HepG2 (cell line): ENCODE results near the gene SLC17A5. TPM values are rescaled to one million over a fixed set of nuclear protein-coding genes. Genes with fewer than 3 reads are reported as not detected.

Experiments
- ATAC-seq: fragments of 200-7000 bp; cut with Tn5 transposase; 3 replicates; pipeline ENCODE4 v1.9.1; 2020; ENCODE audit warnings: mild to moderate bottlenecking, moderate library complexity
- BruUV-seq: library from RNA; stranded (reverse); fragments of 400-500 nt; replicated peaks from 2 replicates; lab custom pipeline; 2021; lab: Mats Ljungman, UMichigan
- CTCF ChIA-PET: fragments of 300-600 bp; formaldehyde crosslinking; extraction: SDS; loops from one replicate; lab custom pipeline; 2021; ENCODE audit warnings: low total read pairs, inconsistent platforms, low intra/inter-chr PET ratio; lab: Yijun Ruan, JAX
- POLR2A ChIA-PET: fragments of 350-600 bp; sonication (Branson Sonifier 250); formaldehyde crosslinking; loops from one replicate; lab custom pipeline; 2020; ENCODE audit warnings: antibody characterized with exemption, inconsistent platforms; lab: Yijun Ruan, JAX
- DNase-seq: peaks from one replicate; pipeline ENCODE4 v3.0.0-alpha.2; 2015; ENCODE audit warnings: low spot score
- FAIRE-seq: peaks from 3 replicates; lab custom pipeline; 2011; peaks lifted over from hg19 to GRCh38; lab: Jason Lieb, UNC
- H2AFZ ChIP-seq: one replicate; pipeline ENCODE4 v1.6.1; 2011; ENCODE audit warnings: low read length, inconsistent platforms
- H3K27ac ChIP-seq: fragments of 300-600 bp; 3 replicates; pipeline ENCODE4 v1.8.0; 2011; ENCODE audit warnings: mixed run types, mild to moderate bottlenecking, mixed read lengths, low read length, inconsistent platforms; ENCODE audit not compliant: insufficient read depth; ENCODE audit errors: extremely low read length
- H3K27me3 ChIP-seq, 2 experiments: fragments of 200-600 bp in 1 of 2; 2 replicates in 1 of 2; 3 replicates in 1 of 2; pipeline versions ENCODE4 v1.6.0 to v1.8.0; 2011; ENCODE audit warnings: low read length in 2 of 2, mild to moderate bottlenecking in 2 of 2, moderate library complexity in 2 of 2, inconsistent platforms in 1 of 2; ENCODE audit not compliant: insufficient read depth in 2 of 2, control insufficient read depth in 1 of 2
- H3K36me3 ChIP-seq, 2 experiments: fragments of 200-600 bp in 1 of 2; replicated peaks in 1 of 2; 2 replicates in 1 of 2; 3 replicates in 1 of 2; pipeline versions ENCODE4 v1.5.1 to v1.8.0; 2011; ENCODE audit warnings: low read length in 2 of 2, inconsistent platforms in 1 of 2; ENCODE audit not compliant: insufficient read depth in 2 of 2, control insufficient read depth in 1 of 2
- H3K4me1 ChIP-seq: 2 replicates; pipeline ENCODE4 v1.5.1; 2012; ENCODE audit warnings: low read length, inconsistent platforms; ENCODE audit not compliant: insufficient read depth
- H3K4me2 ChIP-seq: 2 replicates; pipeline ENCODE4 v1.6.0; 2011; ENCODE audit warnings: low read depth, low read length, inconsistent platforms
- H3K4me3 ChIP-seq, 3 experiments: fragments of 200-600 bp in 1 of 3; sonication (generic), shearing (Covaris generic) in 1 of 3; replicated peaks in 1 of 3; 2 replicates each; pipeline ENCODE4 v1.5.1; 2011 to 2016; ENCODE audit warnings: low read length in 3 of 3, inconsistent platforms in 2 of 3, low read depth in 2 of 3, mild to moderate bottlenecking in 2 of 3, control low read depth in 1 of 3, mixed read lengths in 1 of 3; ENCODE audit not compliant: insufficient read depth in 1 of 3
- H3K79me2 ChIP-seq: one replicate; pipeline ENCODE4 v1.6.1; 2011; ENCODE audit warnings: low read length, inconsistent platforms; ENCODE audit not compliant: insufficient read depth
- H3K9ac ChIP-seq: 2 replicates; pipeline ENCODE4 v1.6.0; 2011; ENCODE audit warnings: mild to moderate bottlenecking, low read depth, low read length, inconsistent platforms; ENCODE audit not compliant: insufficient read depth
- H3K9me3 ChIP-seq: 2 replicates; pipeline ENCODE4 v1.5.1; 2012; ENCODE audit warnings: mild to moderate bottlenecking, low read length
- H4K20me1 ChIP-seq: 2 replicates; pipeline ENCODE4 v1.6.0; 2011; ENCODE audit warnings: inconsistent platforms, mild to moderate bottlenecking, low read length, moderate library complexity; ENCODE audit not compliant: insufficient read depth
- HOXA9 ChIP-seq: sonication (generic); formaldehyde crosslinking; IDR thresholded peaks from 2 replicates; pipeline ENCODE4 v1.8.1; 2022; ENCODE audit warnings: missing genetic modification reagents, mild to moderate bottlenecking, moderate library complexity, borderline replicate concordance
- SIN3B ChIP-seq: fragments of 150-350 bp; IDR thresholded peaks from 2 replicates; pipeline ENCODE4 v1.6.1; 2014; ENCODE audit warnings: low read length
- SMC3 ChIP-seq: IDR thresholded peaks from 2 replicates; pipeline ENCODE4 v1.6.1; 2011; ENCODE audit warnings: low read length, improper control_type of control experiment
- ZBTB40 ChIP-seq, 2 experiments: fragments of 450-650 bp in 1 of 2; sonication (generic) in 1 of 2; formaldehyde crosslinking in 1 of 2; IDR thresholded peaks; 2 replicates each; pipeline versions ENCODE4 v1.6.1 to v1.8.0; 2016 to 2022; ENCODE audit warnings: antibody characterized with exemption in 1 of 2, mild to moderate bottlenecking in 1 of 2, missing genetic modification reagents in 1 of 2
- ZFY ChIP-seq: sonication (generic); formaldehyde crosslinking; IDR thresholded peaks from 2 replicates; pipeline ENCODE4 v1.4.0; 2020; ENCODE audit warnings: missing genetic modification reagents
- ZNF44 ChIP-seq: sonication (generic); formaldehyde crosslinking; IDR thresholded peaks from 2 replicates; pipeline ENCODE4 v1.5.1; 2020; ENCODE audit warnings: mild to moderate bottlenecking, missing genetic modification reagents
- ZNF550 ChIP-seq: sonication (generic); formaldehyde crosslinking; IDR thresholded peaks from 2 replicates; pipeline ENCODE4 v1.4.0; 2020; ENCODE audit warnings: mild to moderate bottlenecking, missing genetic modification reagents, borderline replicate concordance
- ZNF615 ChIP-seq: sonication (generic); formaldehyde crosslinking; IDR thresholded peaks from 2 replicates; pipeline ENCODE4 v1.5.0; 2020; ENCODE audit warnings: mild to moderate bottlenecking, missing genetic modification reagents, borderline replicate concordance
- WGBS: methylation state at CpG from one replicate; pipeline ENCODE4 v1.1.6; 2017; ENCODE audit warnings: low lambda C conversion rate; 5-methylcytosine and 5-hydroxymethylcytosine counted together
- in situ Hi-C: cut with HindIII; loops from 2 replicates; pipeline ENCODE4 v1.10.0; 2017; ENCODE audit warnings: low pct_unique_long_range_greater_than_20kb; ENCODE audit not compliant: extremely low pct_ligation_motif_present
- intact Hi-C: fragments of 100-400 bp; cut with micrococcal nuclease; formaldehyde crosslinking; loops from one replicate; pipeline ENCODE4 v1.10.0; 2022; ENCODE audit not compliant: unreplicated experiment
- polyA plus RNA-seq, 8 experiments: library from polyadenylated mRNA; depleted of rRNA in 3 of 8; stranded (reverse) in 7 of 8; unstranded in 1 of 8; fragments of >200 nt; fragmentation: Illumina TruSeq in 4 of 8; extraction: Trizol in 4 of 8; gene quantifications; 2 replicates each; pipeline versions ENCODE4 v1.2.1 to v1.2.3, GENCODE V29; 2011 to 2016; ENCODE audit warnings: low read depth in 4 of 8, missing spikeins in 1 of 8, mixed read lengths in 1 of 8; ENCODE audit not compliant: insufficient read depth in 1 of 8
- total RNA-seq, 5 experiments: library from RNA; depleted of rRNA; stranded (reverse); fragments of >200 nt; fragmentation: Illumina TruSeq; extraction: Trizol; gene quantifications; 2 replicates each; pipeline ENCODE4 v1.2.3, GENCODE V29; 2016; ENCODE audit warnings: low read depth in 1 of 5

Gene SLC17A5
- total and polyA plus RNA-seq, 2 of the 13 experiments (the other 11 are each of a cell fraction or from before 2014, with no cell fraction given): 18.3 to 20.5 TPM

- no peak overlapping the region for H3K27ac ChIP-seq
- H3K36me3 ChIP-seq: peaks cover 1 to 26% of the 10 kb centered on the region in 2 experiments; a peak in 4 of 5 replicates
- DNase-seq (no peak), FAIRE-seq (no peak), ATAC-seq (no peak)
- POLR2A ChIA-PET: no interaction called here
- H3K4me1 ChIP-seq: no peaks in the 10 kb centered on the region
- H3K4me3 ChIP-seq: no peak overlapping the region
- no peaks in the 10 kb centered on the region for H3K9me3 ChIP-seq
- TF ChIP-seq ZNF615 (CRISPR knock-in tag): no peak
- no peak for TF ChIP-seq SMC3
- TF ChIP-seq ZNF44 (CRISPR knock-in tag): no peak
- no peak for TF ChIP-seq ZBTB40 (IDR thresholded peaks at IDR 0.05)
- no peak for TF ChIP-seq ZBTB40 (CRISPR knock-in tag; IDR thresholded peaks at IDR 0.05)
- no peak for TF ChIP-seq HOXA9 (CRISPR knock-in tag)
- TF ChIP-seq ZNF550 (CRISPR knock-in tag): no peak
- TF ChIP-seq SIN3B: no peak
- no peak for TF ChIP-seq ZFY
- H3K4me2 ChIP-seq: no peak overlapping the region
- H3K9ac ChIP-seq: no peak overlapping the region
- no peak overlapping the region for H2AFZ ChIP-seq
- WGBS: 93% methylated on average over 7 of the region's 7 CpGs
- CTCF ChIA-PET: no interaction called here
- in situ Hi-C loops (no loop called here), intact Hi-C loops (no loop called here)
- H4K20me1 ChIP-seq: no peaks in the 10 kb centered on the region
- H3K27me3 ChIP-seq: no peaks in the 10 kb centered on the region
- no peaks in the 10 kb centered on the region for H3K79me2 ChIP-seq
- no TSS peak for BruUV-seq
Measured at GRCh38 chr6:73632346-73632745, 21.4 kb downstream of the SLC17A5 start.
